Panc1 (cell line): ENCODE results near the gene TDO2. TPM values are rescaled to one million over a fixed set of nuclear protein-coding genes. Genes with fewer than 3 reads are reported as not detected.

Source experiments
- ATAC-seq: fragments of 200-7000 bp; cut with Tn5 transposase; 2 replicates; pipeline ENCODE4 v1.9.1; 2020; ENCODE audit warnings: mild to moderate bottlenecking, moderate library complexity
- BruUV-seq: library from RNA; stranded (reverse); fragments of 400-500 nt; replicated peaks from 2 replicates; lab custom pipeline; 2021; lab: Mats Ljungman, UMichigan
- CTCF ChIA-PET: fragments of 300-600 bp; sonication (Branson Sonifier 250); formaldehyde crosslinking; loops from one replicate; lab custom pipeline; 2022; ENCODE audit warnings: antibody characterized with exemption; lab: Charles Lee
- POLR2A ChIA-PET: fragments of 300-600 bp; sonication (Branson Sonifier 250); formaldehyde crosslinking; loops from one replicate; lab custom pipeline; 2022; ENCODE audit warnings: antibody characterized with exemption; lab: Charles Lee
- DNase-seq: peaks from one replicate; pipeline ENCODE4 v3.0.0-alpha.2; 2010; ENCODE audit warnings: low read depth, low spot score
- H3K27ac ChIP-seq: 2 replicates; pipeline ENCODE4 v1.5.1; 2011; ENCODE audit warnings: mild to moderate bottlenecking, low read length, inconsistent platforms
- H3K27me3 ChIP-seq: fragments of 200-500 bp; sonication (Bioruptor generic); 2 replicates; pipeline ENCODE4 v1.6.0; 2014; ENCODE audit warnings: low read length, inconsistent platforms; ENCODE audit not compliant: control insufficient read depth, insufficient read depth
- H3K36me3 ChIP-seq: fragments of 200-500 bp; sonication (Bioruptor generic); 2 replicates; pipeline ENCODE4 v1.5.1; 2014; ENCODE audit warnings: inconsistent platforms, mild to moderate bottlenecking, low read length, moderate library complexity; ENCODE audit not compliant: control insufficient read depth, insufficient read depth
- H3K4me1 ChIP-seq: 2 replicates; pipeline ENCODE4 v1.5.1; 2011; ENCODE audit warnings: inconsistent platforms, mild to moderate bottlenecking, low read length, moderate library complexity; ENCODE audit not compliant: control insufficient read depth, insufficient read depth
- H3K4me3 ChIP-seq, 2 experiments: 2 replicates each; pipeline ENCODE4 v1.5.1; 2011 to 2012; ENCODE audit warnings: low read depth in 2 of 2, low read length in 2 of 2, mild to moderate bottlenecking in 2 of 2, inconsistent platforms in 1 of 2, moderate library complexity in 1 of 2
- H3K9me3 ChIP-seq: fragments of 200-500 bp; sonication (Bioruptor generic); 2 replicates; pipeline ENCODE4 v1.5.1; 2014; ENCODE audit warnings: low read depth, mild to moderate bottlenecking, inconsistent platforms, low read length, moderate library complexity; ENCODE audit not compliant: control insufficient read depth, insufficient read depth
- CTCF ChIP-seq: fragments of 450-650 bp; IDR thresholded peaks from 2 replicates; pipeline ENCODE4 v1.5.1; 2017; ENCODE audit warnings: mild to moderate bottlenecking
- POLR2AphosphoS5 ChIP-seq: IDR thresholded peaks from 2 replicates; pipeline ENCODE4 v1.6.1; 2012; ENCODE audit warnings: mild to moderate bottlenecking, low read depth, low read length, moderate library complexity
- REST ChIP-seq, 2 experiments: IDR thresholded peaks; 2 replicates each; pipeline ENCODE4 v1.6.1; 2011 to 2012; ENCODE audit warnings: low read depth in 2 of 2, control low read depth in 1 of 2, low read length in 1 of 2, mild to moderate bottlenecking in 1 of 2, moderate library complexity in 1 of 2; ENCODE audit not compliant: insufficient read depth in 1 of 2
- SIN3A ChIP-seq: IDR thresholded peaks from 2 replicates; pipeline ENCODE4 v1.6.1; 2012; ENCODE audit warnings: low read depth, mild to moderate bottlenecking, low read length, moderate library complexity, borderline replicate concordance; ENCODE audit not compliant: insufficient read depth
- TCF7L2 ChIP-seq: IDR thresholded peaks from 2 replicates; pipeline ENCODE4 v1.6.1; 2011; ENCODE audit warnings: mild to moderate bottlenecking, low read depth, low read length, inconsistent platforms
- in situ Hi-C: cut with HindIII; loops from 2 replicates; pipeline ENCODE4 v1.10.0; 2016; ENCODE audit warnings: low sequenced_read_pairs, low pct_unique_long_range_greater_than_20kb
- intact Hi-C: fragments of 100-400 bp; cut with micrococcal nuclease; formaldehyde crosslinking; loops from one replicate; pipeline ENCODE4 v1.10.0; 2022; ENCODE audit not compliant: unreplicated experiment
- total RNA-seq: library from RNA; stranded (reverse); gene quantifications from one replicate; pipeline ENCODE4 v1.2.1, GENCODE V29; 2021; ENCODE audit not compliant: unreplicated experiment

TDO2 gene
- total RNA-seq, 1 experiment from 2014 or later: 0.13 TPM

GRCh38 chr4:155908187-155909139 lies 5.0 kb downstream of the TDO2 start:
- no peak for TF ChIP-seq TCF7L2
- TF ChIP-seq REST (IDR thresholded peaks at IDR 0.05; ENCODE audit: insufficient read depth in 1 of 2, low read depth in 2 of 2, low read length in 1 of 2): no peak
- TF ChIP-seq POLR2AphosphoS5: no peak
- no peak for TF ChIP-seq SIN3A
- no peak for TF ChIP-seq CTCF
- BruUV-seq: no TSS peak
- H3K4me1 ChIP-seq: no peaks in the 10 kb centered on the region
- POLR2A ChIA-PET: no interaction called here
- no peak overlapping the region for H3K4me3 ChIP-seq
- no peak for DNase-seq
- CTCF ChIA-PET: no interaction called here
- in situ Hi-C loops (no loop called here), intact Hi-C loops (loop anchor here (10.0 kb wide), 1 partner anchor 84 kb away; no protein-coding TSS in a partner anchor)
- H3K27me3 ChIP-seq: no peaks in the 10 kb centered on the region
- H3K27ac ChIP-seq: no peak overlapping the region
- no peaks in the 10 kb centered on the region for H3K9me3 ChIP-seq
- no peak for ATAC-seq
- H3K36me3 ChIP-seq: no peaks in the 10 kb centered on the region

- in situ Hi-C loops: no loop called here
- ChIA-PET CTCF (no interaction called here), POLR2A (no interaction called here)
- Histone ChIP-seq H3K4me3 (no peak overlapping the region), H3K36me3 (no peaks in the 10 kb centered on the region), H3K27ac (no peak overlapping the region), H3K4me1 (no peaks in the 10 kb centered on the region), H3K9me3 (no peaks in the 10 kb centered on the region), H3K27me3 (no peaks in the 10 kb centered on the region)
- intact Hi-C loops: loop anchor here (10.0 kb wide), 1 partner anchor 85 kb away; no protein-coding TSS in a partner anchor
- no peak for ATAC-seq
- DNase-seq: no peak
- no peak for TF ChIP-seq CTCF
- BruUV-seq: no TSS peak
These were observed 6.2 kb downstream of the TDO2 start for GRCh38 chr4:155909615-155910226.
